HepG2 (cell line): ENCODE data around the gene AGBL1. TPM values are rescaled to one million over a fixed set of nuclear protein-coding genes. Genes with fewer than 3 reads are reported as not detected.

Experiments
- ATAC-seq: fragments of 200-7000 bp; cut with Tn5 transposase; 3 replicates; pipeline ENCODE4 v1.9.1; 2020; ENCODE audit warnings: mild to moderate bottlenecking, moderate library complexity
- BruUV-seq: library from RNA; stranded (reverse); fragments of 400-500 nt; replicated peaks from 2 replicates; lab custom pipeline; 2021; lab: Mats Ljungman, UMichigan
- CTCF ChIA-PET: fragments of 300-600 bp; formaldehyde crosslinking; extraction: SDS; loops from one replicate; lab custom pipeline; 2021; ENCODE audit warnings: low total read pairs, inconsistent platforms, low intra/inter-chr PET ratio; lab: Yijun Ruan, JAX
- POLR2A ChIA-PET: fragments of 350-600 bp; sonication (Branson Sonifier 250); formaldehyde crosslinking; loops from one replicate; lab custom pipeline; 2020; ENCODE audit warnings: antibody characterized with exemption, inconsistent platforms; lab: Yijun Ruan, JAX
- DNase-seq: peaks from one replicate; pipeline ENCODE4 v3.0.0-alpha.2; 2015; ENCODE audit warnings: low spot score
- FAIRE-seq: peaks from 3 replicates; lab custom pipeline; 2011; peaks lifted over from hg19 to GRCh38; lab: Jason Lieb, UNC
- H2AFZ ChIP-seq: one replicate; pipeline ENCODE4 v1.6.1; 2011; ENCODE audit warnings: low read length, inconsistent platforms
- H3K27ac ChIP-seq: fragments of 300-600 bp; 3 replicates; pipeline ENCODE4 v1.8.0; 2011; ENCODE audit warnings: mixed run types, mild to moderate bottlenecking, mixed read lengths, low read length, inconsistent platforms; ENCODE audit not compliant: insufficient read depth; ENCODE audit errors: extremely low read length
- H3K27me3 ChIP-seq, 2 experiments: fragments of 200-600 bp in 1 of 2; 2 replicates in 1 of 2; 3 replicates in 1 of 2; pipeline versions ENCODE4 v1.6.0 to v1.8.0; 2011; ENCODE audit warnings: low read length in 2 of 2, mild to moderate bottlenecking in 2 of 2, moderate library complexity in 2 of 2, inconsistent platforms in 1 of 2; ENCODE audit not compliant: insufficient read depth in 2 of 2, control insufficient read depth in 1 of 2
- H3K36me3 ChIP-seq, 2 experiments: fragments of 200-600 bp in 1 of 2; replicated peaks in 1 of 2; 2 replicates in 1 of 2; 3 replicates in 1 of 2; pipeline versions ENCODE4 v1.5.1 to v1.8.0; 2011; ENCODE audit warnings: low read length in 2 of 2, inconsistent platforms in 1 of 2; ENCODE audit not compliant: insufficient read depth in 2 of 2, control insufficient read depth in 1 of 2
- H3K4me1 ChIP-seq: 2 replicates; pipeline ENCODE4 v1.5.1; 2012; ENCODE audit warnings: low read length, inconsistent platforms; ENCODE audit not compliant: insufficient read depth
- H3K4me2 ChIP-seq: 2 replicates; pipeline ENCODE4 v1.6.0; 2011; ENCODE audit warnings: low read depth, low read length, inconsistent platforms
- H3K4me3 ChIP-seq, 3 experiments: fragments of 200-600 bp in 1 of 3; sonication (generic), shearing (Covaris generic) in 1 of 3; replicated peaks in 1 of 3; 2 replicates each; pipeline ENCODE4 v1.5.1; 2011 to 2016; ENCODE audit warnings: low read length in 3 of 3, inconsistent platforms in 2 of 3, low read depth in 2 of 3, mild to moderate bottlenecking in 2 of 3, control low read depth in 1 of 3, mixed read lengths in 1 of 3; ENCODE audit not compliant: insufficient read depth in 1 of 3
- H3K79me2 ChIP-seq: one replicate; pipeline ENCODE4 v1.6.1; 2011; ENCODE audit warnings: low read length, inconsistent platforms; ENCODE audit not compliant: insufficient read depth
- H3K9ac ChIP-seq: 2 replicates; pipeline ENCODE4 v1.6.0; 2011; ENCODE audit warnings: mild to moderate bottlenecking, low read depth, low read length, inconsistent platforms; ENCODE audit not compliant: insufficient read depth
- H3K9me3 ChIP-seq: 2 replicates; pipeline ENCODE4 v1.5.1; 2012; ENCODE audit warnings: mild to moderate bottlenecking, low read length
- H4K20me1 ChIP-seq: 2 replicates; pipeline ENCODE4 v1.6.0; 2011; ENCODE audit warnings: inconsistent platforms, mild to moderate bottlenecking, low read length, moderate library complexity; ENCODE audit not compliant: insufficient read depth
- KDM5A ChIP-seq: fragments of 200-600 bp; sonication (generic); IDR thresholded peaks from 2 replicates; pipeline ENCODE4 v1.7.0; 2018; ENCODE audit warnings: antibody characterized with exemption, mild to moderate bottlenecking, low read length, borderline replicate concordance
- KLF13 ChIP-seq: sonication (generic); formaldehyde crosslinking; IDR thresholded peaks from 2 replicates; pipeline ENCODE4 v1.4.0; 2020; ENCODE audit warnings: mild to moderate bottlenecking, missing genetic modification reagents
- SRF ChIP-seq: IDR thresholded peaks from 2 replicates; pipeline ENCODE4 v1.6.1; 2011; ENCODE audit warnings: mild to moderate bottlenecking, low read depth, low read length, moderate library complexity
- SRSF4 ChIP-seq: fragments of 200-400 bp; formaldehyde crosslinking; IDR thresholded peaks from one replicate; pipeline ENCODE4 v1.6.1; 2018; ENCODE audit warnings: mild to moderate bottlenecking, low read depth, low read length, moderate library complexity; ENCODE audit not compliant: poor library complexity, severe bottlenecking
- TAF1 ChIP-seq: sonication (generic); formaldehyde crosslinking; IDR thresholded peaks from 2 replicates; pipeline ENCODE4 v1.4.0; 2020; ENCODE audit warnings: missing genetic modification reagents
- YY1 ChIP-seq: IDR thresholded peaks from 2 replicates; pipeline ENCODE4 v1.6.1; 2011; ENCODE audit warnings: low read length, low read depth, moderate library complexity, mild to moderate bottlenecking; ENCODE audit not compliant: insufficient read depth, insufficient replicate concordance
- ZNF775 ChIP-seq: sonication (generic); formaldehyde crosslinking; IDR thresholded peaks from 2 replicates; pipeline ENCODE4 v1.4.0; 2020; ENCODE audit warnings: missing genetic modification reagents, mild to moderate bottlenecking, moderate library complexity, borderline replicate concordance
- WGBS: methylation state at CpG from one replicate; pipeline ENCODE4 v1.1.6; 2017; ENCODE audit warnings: low lambda C conversion rate; 5-methylcytosine and 5-hydroxymethylcytosine counted together
- in situ Hi-C: cut with HindIII; loops from 2 replicates; pipeline ENCODE4 v1.10.0; 2017; ENCODE audit warnings: low pct_unique_long_range_greater_than_20kb; ENCODE audit not compliant: extremely low pct_ligation_motif_present
- intact Hi-C: fragments of 100-400 bp; cut with micrococcal nuclease; formaldehyde crosslinking; loops from one replicate; pipeline ENCODE4 v1.10.0; 2022; ENCODE audit not compliant: unreplicated experiment
- polyA plus RNA-seq, 8 experiments: library from polyadenylated mRNA; depleted of rRNA in 3 of 8; stranded (reverse) in 7 of 8; unstranded in 1 of 8; fragments of >200 nt; fragmentation: Illumina TruSeq in 4 of 8; extraction: Trizol in 4 of 8; gene quantifications; 2 replicates each; pipeline versions ENCODE4 v1.2.1 to v1.2.3, GENCODE V29; 2011 to 2016; ENCODE audit warnings: low read depth in 4 of 8, missing spikeins in 1 of 8, mixed read lengths in 1 of 8; ENCODE audit not compliant: insufficient read depth in 1 of 8
- total RNA-seq, 5 experiments: library from RNA; depleted of rRNA; stranded (reverse); fragments of >200 nt; fragmentation: Illumina TruSeq; extraction: Trizol; gene quantifications; 2 replicates each; pipeline ENCODE4 v1.2.3, GENCODE V29; 2016; ENCODE audit warnings: low read depth in 1 of 5
- TF ChIP-seq, protein P1 (sequence below): sonication (generic); formaldehyde crosslinking; IDR thresholded peaks from 2 replicates; pipeline ENCODE4 v1.8.1; 2022; ENCODE audit warnings: mild to moderate bottlenecking, missing genetic modification reagents
- TF ChIP-seq, protein P2 (sequence below): sonication (generic); formaldehyde crosslinking; IDR thresholded peaks from 2 replicates; pipeline ENCODE4 v1.5.0; 2020; ENCODE audit warnings: mild to moderate bottlenecking, missing genetic modification reagents, moderate library complexity

The AGBL1 gene
- total and polyA plus RNA-seq, 2 of the 13 experiments (the other 11 are each of a cell fraction or from before 2014, with no cell fraction given) = 0.01 TPM; not detected in 1

- WGBS = 3% methylated on average over 2 of the region's 2 CpGs
- ATAC-seq (no peak), DNase-seq (no peak), FAIRE-seq (no peak)
- TF ChIP-seq, protein P1, sequence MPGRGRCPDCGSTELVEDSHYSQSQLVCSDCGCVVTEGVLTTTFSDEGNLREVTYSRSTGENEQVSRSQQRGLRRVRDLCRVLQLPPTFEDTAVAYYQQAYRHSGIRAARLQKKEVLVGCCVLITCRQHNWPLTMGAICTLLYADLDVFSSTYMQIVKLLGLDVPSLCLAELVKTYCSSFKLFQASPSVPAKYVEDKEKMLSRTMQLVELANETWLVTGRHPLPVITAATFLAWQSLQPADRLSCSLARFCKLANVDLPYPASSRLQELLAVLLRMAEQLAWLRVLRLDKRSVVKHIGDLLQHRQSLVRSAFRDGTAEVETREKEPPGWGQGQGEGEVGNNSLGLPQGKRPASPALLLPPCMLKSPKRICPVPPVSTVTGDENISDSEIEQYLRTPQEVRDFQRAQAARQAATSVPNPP (CRISPR knock-in tag) = no peak
- no peak for TF ChIP-seq YY1
- no peak for TF ChIP-seq KDM5A
- TF ChIP-seq, protein P2, sequence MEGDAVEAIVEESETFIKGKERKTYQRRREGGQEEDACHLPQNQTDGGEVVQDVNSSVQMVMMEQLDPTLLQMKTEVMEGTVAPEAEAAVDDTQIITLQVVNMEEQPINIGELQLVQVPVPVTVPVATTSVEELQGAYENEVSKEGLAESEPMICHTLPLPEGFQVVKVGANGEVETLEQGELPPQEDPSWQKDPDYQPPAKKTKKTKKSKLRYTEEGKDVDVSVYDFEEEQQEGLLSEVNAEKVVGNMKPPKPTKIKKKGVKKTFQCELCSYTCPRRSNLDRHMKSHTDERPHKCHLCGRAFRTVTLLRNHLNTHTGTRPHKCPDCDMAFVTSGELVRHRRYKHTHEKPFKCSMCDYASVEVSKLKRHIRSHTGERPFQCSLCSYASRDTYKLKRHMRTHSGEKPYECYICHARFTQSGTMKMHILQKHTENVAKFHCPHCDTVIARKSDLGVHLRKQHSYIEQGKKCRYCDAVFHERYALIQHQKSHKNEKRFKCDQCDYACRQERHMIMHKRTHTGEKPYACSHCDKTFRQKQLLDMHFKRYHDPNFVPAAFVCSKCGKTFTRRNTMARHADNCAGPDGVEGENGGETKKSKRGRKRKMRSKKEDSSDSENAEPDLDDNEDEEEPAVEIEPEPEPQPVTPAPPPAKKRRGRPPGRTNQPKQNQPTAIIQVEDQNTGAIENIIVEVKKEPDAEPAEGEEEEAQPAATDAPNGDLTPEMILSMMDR (CRISPR knock-in tag) = no peak
- no peak for TF ChIP-seq SRF
- no peak for TF ChIP-seq KLF13 (CRISPR knock-in tag)
- no peak for TF ChIP-seq ZNF775 (CRISPR knock-in tag)
- no peak for TF ChIP-seq TAF1 (CRISPR knock-in tag)
- no peak for TF ChIP-seq SRSF4
- Histone ChIP-seq H3K4me3 (no peak overlapping the region), H3K79me2 (no peaks in the 10 kb centered on the region), H3K4me1 (0 out of 2 replicates have a peak, but pooled peaks cover 5% of the 10 kb centered on the region), H3K4me2 (no peak overlapping the region), H3K9ac (no peak overlapping the region), H3K36me3 (no peaks in the 10 kb centered on the region), H4K20me1 (no peaks in the 10 kb centered on the region), H3K27ac (no peak overlapping the region), H3K9me3 (no peaks in the 10 kb centered on the region), H2AFZ (no peak overlapping the region), H3K27me3 (no peaks in the 10 kb centered on the region)
- ChIA-PET POLR2A (no interaction called here), CTCF (no interaction called here)
- no TSS peak for BruUV-seq
- in situ Hi-C loops = loop anchor here (10.0 to 25.0 kb wide), 2 partner anchors 761 to 1622 kb away; no protein-coding TSS in a partner anchor
- intact Hi-C loops = loop anchor here (5.0 kb wide), 2 partner anchors 771 to 984 kb away; no protein-coding TSS in a partner anchor
Measured at GRCh38 chr15:86623236-86623635, 543.6 kb downstream of the AGBL1 start.
